Measurements from ENCODE around the gene ABCB9.
"Not testable (repeated sequence)": the region's sequence is repeated elsewhere in the genome, so short reads cannot be mapped to it uniquely, and the experiment has no call there.

Gene ABCB9

GRCh38 chr12:122893208-122894153 is 72.8 kb downstream of the ABCB9 start:
- no peak for FAIRE-seq

- not testable (repeated sequence) for FAIRE-seq
Observed at GRCh38 chr12:122892724-122893123, 73.5 kb downstream of the ABCB9 start.

- no peak for FAIRE-seq
Observed at GRCh38 chr12:122891661-122892525, 74.4 kb downstream of the ABCB9 start.

- FAIRE-seq: no peak
Observed at GRCh38 chr12:122889761-122890520, 76.3 kb downstream of the ABCB9 start.

- FAIRE-seq: no peak
Observed at GRCh38 chr12:122888232-122888752, 78.0 kb downstream of the ABCB9 start.

- no peak for FAIRE-seq
Observed at GRCh38 chr12:122887819-122888212, 78.4 kb downstream of the ABCB9 start.

GRCh38 chr12:122886851-122887818 is 79.1 kb downstream of the ABCB9 start:
- FAIRE-seq: no peak

- FAIRE-seq: no peak
Observed at GRCh38 chr12:122886161-122886560, 80.1 kb downstream of the ABCB9 start.

GRCh38 chr12:122884860-122885259 is 81.4 kb downstream of the ABCB9 start:
- no peak for FAIRE-seq

- FAIRE-seq: no peak
Observed at GRCh38 chr12:122884091-122884826, 82.0 kb downstream of the ABCB9 start.

GRCh38 chr12:122882908-122883558 is 83.2 kb downstream of the ABCB9 start:
- no peak for FAIRE-seq

GRCh38 chr12:122880668-122881067 is 85.6 kb downstream of the ABCB9 start:
- FAIRE-seq: no peak

GRCh38 chr12:122880155-122880667 is 86.1 kb downstream of the ABCB9 start:
- FAIRE-seq: no peak
